Liver (tissue), 9 donors: ENCODE measurements around the gene RHOT1. TPM values are rescaled to one million over a fixed set of nuclear protein-coding genes. Genes with fewer than 3 reads are reported as not detected.

Experiments
- DNase-seq: peaks from one replicate; pipeline ENCODE4 v3.0.0-alpha.2; 2017; ENCODE audit warnings: low spot score
- H3K27ac ChIP-seq, 2 donors: one replicate each; pipeline ENCODE4 v1.7.0; 2013; ENCODE audit warnings: inconsistent platforms in 2 of 2, low read length in 2 of 2, control low read depth in 1 of 2, low read depth in 1 of 2, mild to moderate bottlenecking in 1 of 2
- H3K27me3 ChIP-seq, 4 donors: one replicate each; pipeline versions ENCODE4 v1.6.1 to v1.7.0; 2013; ENCODE audit warnings: low read length in 3 of 4, inconsistent platforms in 1 of 4, mild to moderate bottlenecking in 1 of 4, moderate library complexity in 1 of 4; ENCODE audit not compliant: control insufficient read depth in 4 of 4, insufficient read depth in 4 of 4
- H3K36me3 ChIP-seq, 4 donors: one replicate each; pipeline versions ENCODE4 v1.6.1 to v1.7.0; 2013; ENCODE audit warnings: low read length in 3 of 4, mild to moderate bottlenecking in 3 of 4, low read depth in 1 of 4, moderate library complexity in 1 of 4; ENCODE audit not compliant: control insufficient read depth in 4 of 4, insufficient read depth in 3 of 4
- H3K4me1 ChIP-seq, 4 donors: one replicate each; pipeline versions ENCODE4 v1.6.1 to v1.7.0; 2013; ENCODE audit warnings: low read length in 3 of 4, mild to moderate bottlenecking in 3 of 4, moderate library complexity in 1 of 4; ENCODE audit not compliant: control insufficient read depth in 4 of 4, insufficient read depth in 4 of 4
- H3K4me3 ChIP-seq, 3 donors: one replicate each; pipeline versions ENCODE4 v1.6.1 to v1.7.0; 2013; ENCODE audit warnings: low read length in 3 of 3, control low read depth in 1 of 3, low read depth in 1 of 3, mild to moderate bottlenecking in 1 of 3
- H3K9ac ChIP-seq, 2 donors: one replicate each; pipeline ENCODE4 v1.7.0; 2013; ENCODE audit warnings: low read length in 2 of 2, mild to moderate bottlenecking in 2 of 2, moderate library complexity in 2 of 2, control low read depth in 1 of 2, low read depth in 1 of 2
- H3K9me3 ChIP-seq, 4 donors: one replicate each; pipeline versions ENCODE4 v1.6.1 to v1.7.0; 2013; ENCODE audit warnings: low read length in 3 of 4; ENCODE audit not compliant: control insufficient read depth in 4 of 4
- ATF3 ChIP-seq: IDR thresholded peaks from 2 replicates; pipeline ENCODE4 v1.6.1; 2016; ENCODE audit warnings: antibody characterized with exemption
- CTCF ChIP-seq: fragments of 150-350 bp; IDR thresholded peaks from 2 replicates; pipeline ENCODE4 v1.5.1; 2017; ENCODE audit warnings: improper control_type of control experiment, low read depth, low read length; ENCODE audit not compliant: missing input control
- EGR1 ChIP-seq, 2 donors: IDR thresholded peaks; 2 replicates each; pipeline ENCODE4 v1.6.1; 2016 to 2018; ENCODE audit warnings: antibody characterized with exemption in 2 of 2, low read depth in 2 of 2
- FOXA1 ChIP-seq: IDR thresholded peaks from 2 replicates; pipeline ENCODE4 v1.6.1; 2016; ENCODE audit warnings: antibody characterized with exemption
- FOXA2 ChIP-seq: IDR thresholded peaks from 2 replicates; pipeline ENCODE4 v1.6.1; 2016; ENCODE audit warnings: antibody characterized with exemption
- GABPA ChIP-seq, 2 donors: IDR thresholded peaks in 1 of 2; conservative IDR thresholded peaks in 1 of 2; 2 replicates each; pipeline ENCODE4 v1.6.1; 2016; ENCODE audit warnings: antibody characterized with exemption in 2 of 2, mild to moderate bottlenecking in 1 of 2, moderate library complexity in 1 of 2
- HNF4A ChIP-seq, 2 donors: conservative IDR thresholded peaks; 2 replicates each; pipeline ENCODE4 v1.6.1; 2016; ENCODE audit warnings: antibody characterized with exemption in 2 of 2, mild to moderate bottlenecking in 2 of 2
- HNF4G ChIP-seq: IDR thresholded peaks from 2 replicates; pipeline ENCODE4 v1.6.1; 2016; ENCODE audit warnings: antibody characterized with exemption
- NR2F2 ChIP-seq: IDR thresholded peaks from 2 replicates; pipeline ENCODE4 v1.6.1; 2016; ENCODE audit warnings: antibody characterized with exemption
- REST ChIP-seq: IDR thresholded peaks from 2 replicates; pipeline ENCODE4 v1.6.1; 2016; ENCODE audit warnings: antibody characterized with exemption, mild to moderate bottlenecking
- RXRA ChIP-seq, 2 donors: IDR thresholded peaks; 2 replicates each; pipeline ENCODE4 v1.6.1; 2017 to 2018; ENCODE audit warnings: antibody characterized with exemption in 2 of 2, mild to moderate bottlenecking in 1 of 2
- TAF1 ChIP-seq: conservative IDR thresholded peaks from 2 replicates; pipeline ENCODE4 v1.6.1; 2016; ENCODE audit warnings: antibody characterized with exemption, mild to moderate bottlenecking
- WGBS: extraction: QIAGEN DNeasy Blood & Tissue Kit; methylation state at CpG from one replicate; pipeline ENCODE4 v1.1.7; 2013; 5-methylcytosine and 5-hydroxymethylcytosine counted together
- polyA plus RNA-seq, 2 donors: library from polyadenylated mRNA; stranded (reverse) in 1 of 2; unstranded in 1 of 2; fragments of 200-250 nt in 1 of 2; fragments of >200 nt in 1 of 2; fragmentation: Nextera tagmentation in 1 of 2; extraction: Ambion mirVana in 1 of 2; gene quantifications; one replicate each; pipeline versions ENCODE4 v1.2.1 to v1.2.3, GENCODE V29; 2013 to 2015
- total RNA-seq, 2 donors: library from RNA; depleted of rRNA; stranded (reverse); fragments of >200 nt; gene quantifications; one replicate each; pipeline ENCODE4 v1.2.3, GENCODE V29; 2014
- donor health status: healthy.
- donor health status: healthy.
- donor health status: healthy.
- donor health status: healthy.
- donor health status: healthy.

Gene RHOT1
- total and polyA plus RNA-seq, 4 donors, result 8.1 to 43.4 (median 17.1) TPM

- WGBS, result 90% methylated on average over 9 of the region's 9 CpGs
Measured at GRCh38 chr17:32227910-32228309, 85.6 kb downstream of the RHOT1 start.

GRCh38 chr17:32235588-32235987 is 93.3 kb downstream of the RHOT1 start:
- no peaks in the 10 kb centered on the region for H3K9me3 ChIP-seq
- TF ChIP-seq FOXA2 (no peak), CTCF (no peak)

More at GRCh38 chr17:32227910-32228309, 85.6 kb downstream of the RHOT1 start:
- TF ChIP-seq GABPA (IDR thresholded peaks at IDR 0.05 in 1 of 2, conservative IDR thresholded peaks at IDR 0.05 in 1 of 2) (no peak), HNF4A (conservative IDR thresholded peaks at IDR 0.05) (no peak), HNF4G (no peak), NR2F2 (no peak), EGR1 (IDR thresholded peaks at IDR 0.05; ENCODE audit: low read depth in 2 of 2) (no peak), TAF1 (no peak), RXRA (IDR thresholded peaks at IDR 0.05) (no peak), REST (no peak), FOXA1 (no peak)
- H3K36me3 ChIP-seq, result peaks cover 0 to 6% (median 0%) of the 10 kb centered on the region in 4 donors
- H3K27me3 ChIP-seq, result no peaks in the 10 kb centered on the region
- no peaks in the 10 kb centered on the region for H3K9me3 ChIP-seq
- no peaks in the 10 kb centered on the region for H3K4me1 ChIP-seq
- H3K27ac ChIP-seq, result no peak overlapping the region
- H3K9ac ChIP-seq, result no peak overlapping the region
- DNase-seq, result no peak
- H3K4me3 ChIP-seq, result no peak overlapping the region

GRCh38 chr17:32239456-32239855 is 97.2 kb downstream of the RHOT1 start:
- no peaks in the 10 kb centered on the region for H3K27me3 ChIP-seq
- WGBS, result 51% methylated on average over 2 of the region's 2 CpGs
- no peak overlapping the region for H3K9ac ChIP-seq
- no peaks in the 10 kb centered on the region for H3K36me3 ChIP-seq
- no peak overlapping the region for H3K27ac ChIP-seq
- no peaks in the 10 kb centered on the region for H3K4me1 ChIP-seq
- no peak for DNase-seq
- no peaks in the 10 kb centered on the region for H3K9me3 ChIP-seq
- H3K4me3 ChIP-seq, result no peak overlapping the region
- TF ChIP-seq RXRA (IDR thresholded peaks at IDR 0.05) (peak in 1 of 2 donors; percentile 18), NR2F2 (peak; percentile 56), ATF3 (no peak)

More at GRCh38 chr17:32235588-32235987, 93.3 kb downstream of the RHOT1 start:
- Histone ChIP-seq H3K36me3 (no peaks in the 10 kb centered on the region), H3K27ac (no peak overlapping the region), H3K4me1 (no peaks in the 10 kb centered on the region), H3K27me3 (no peaks in the 10 kb centered on the region), H3K9ac (no peak overlapping the region), H3K4me3 (no peak overlapping the region)
- 100% methylated on average over 2 of the region's 2 CpGs for WGBS
- no peak for DNase-seq
